HEK293T (cell line): ENCODE results near the gene PLD1.
A peak's percentile ranks its signal among the peaks of the same experiment; 100 is the strongest.

Experiments
- CTCF ChIA-PET: fragments of 350-600 bp; formaldehyde crosslinking; extraction: SDS; loops from one replicate; lab custom pipeline; 2021; ENCODE audit warnings: antibody characterized with exemption, inconsistent platforms; lab: Yijun Ruan, JAX
- POLR2A ChIA-PET: fragments of 350-600 bp; formaldehyde crosslinking; extraction: SDS; loops from one replicate; lab custom pipeline; 2020; ENCODE audit warnings: antibody characterized with exemption, inconsistent platforms; lab: Yijun Ruan, JAX
- DNase-seq: peaks from one replicate; pipeline ENCODE4 v3.0.0; 2012; ENCODE audit warnings: mixed read lengths; ENCODE audit errors: extremely low spot score
- ARNT ChIP-seq: fragments of 450-650 bp; IDR thresholded peaks from 2 replicates; pipeline ENCODE4 v1.6.1; 2017; ENCODE audit warnings: mild to moderate bottlenecking
- BHLHE40 ChIP-seq: fragments of 450-650 bp; IDR thresholded peaks from 2 replicates; pipeline ENCODE4 v1.6.1; 2016; ENCODE audit warnings: mild to moderate bottlenecking, moderate library complexity, borderline replicate concordance
- CTBP1 ChIP-seq: fragments of 450-650 bp; IDR thresholded peaks from 2 replicates; pipeline ENCODE4 v1.6.1; 2016; ENCODE audit warnings: borderline replicate concordance
- ELF4 ChIP-seq: fragments of 450-650 bp; IDR thresholded peaks from 2 replicates; pipeline ENCODE4 v1.6.1; 2017; ENCODE audit warnings: antibody characterized with exemption
- FOXA1 ChIP-seq: fragments of 450-650 bp; IDR thresholded peaks from 2 replicates; pipeline ENCODE4 v1.6.1; 2016; ENCODE audit warnings: mild to moderate bottlenecking
- FOXK2 ChIP-seq: fragments of 450-650 bp; IDR thresholded peaks from 2 replicates; pipeline ENCODE4 v1.6.1; 2016; ENCODE audit warnings: mild to moderate bottlenecking
- FOXM1 ChIP-seq: fragments of 450-650 bp; IDR thresholded peaks from 2 replicates; pipeline ENCODE4 v1.6.1; 2017; ENCODE audit warnings: mild to moderate bottlenecking, borderline replicate concordance
- HDGF ChIP-seq: fragments of 450-650 bp; IDR thresholded peaks from 2 replicates; pipeline ENCODE4 v1.6.1; 2017; ENCODE audit warnings: antibody characterized with exemption, borderline replicate concordance
- L3MBTL2 ChIP-seq: fragments of 450-650 bp; conservative IDR thresholded peaks from 2 replicates; pipeline ENCODE4 v1.6.1; 2016; ENCODE audit warnings: mild to moderate bottlenecking
- LEF1 ChIP-seq: fragments of 450-650 bp; IDR thresholded peaks from 2 replicates; pipeline ENCODE4 v1.6.1; 2017; ENCODE audit warnings: mild to moderate bottlenecking, borderline replicate concordance
- NFRKB ChIP-seq: fragments of 450-650 bp; IDR thresholded peaks from 2 replicates; pipeline ENCODE4 v1.6.1; 2016; ENCODE audit warnings: mild to moderate bottlenecking, moderate library complexity
- PKNOX1 ChIP-seq: fragments of 450-650 bp; IDR thresholded peaks from 2 replicates; pipeline ENCODE4 v1.6.1; 2016
- SP1 ChIP-seq: fragments of 450-650 bp; IDR thresholded peaks from 2 replicates; pipeline ENCODE4 v1.6.1; 2017
- SUZ12 ChIP-seq: fragments of 450-650 bp; IDR thresholded peaks from 2 replicates; pipeline ENCODE4 v1.6.1; 2016; ENCODE audit warnings: mild to moderate bottlenecking
- TARDBP ChIP-seq: fragments of 450-650 bp; IDR thresholded peaks from 2 replicates; pipeline ENCODE4 v1.6.1; 2016
- ZNF384 ChIP-seq: fragments of 450-650 bp; IDR thresholded peaks from 2 replicates; pipeline ENCODE4 v1.6.1; 2016

Gene PLD1

GRCh38 chr3:171804618-171805389 is 5.5 kb downstream of the PLD1 start:
- no peak for TF ChIP-seq ARNT
- no peak for TF ChIP-seq TARDBP
- TF ChIP-seq FOXA1, result no peak
- no peak for TF ChIP-seq FOXK2
- no peak for TF ChIP-seq ELF4
- TF ChIP-seq SUZ12, result no peak
- TF ChIP-seq ZNF384, result no peak
- ChIA-PET POLR2A (no interaction called here), CTCF (interaction anchor here (0.7 kb wide), 1 partner anchor 11 kb away, joined by 4 read pairs; no protein-coding TSS in a partner anchor)
- DNase-seq, result no peak

- ChIA-PET CTCF (no interaction called here), POLR2A (no interaction called here)
- no peak for TF ChIP-seq SUZ12
- TF ChIP-seq TARDBP, result no peak
- DNase-seq, result no peak
These were observed 7.2 kb downstream of the PLD1 start for GRCh38 chr3:171803044-171803443.

- ChIA-PET POLR2A (interaction anchor here (1.0 kb wide), 1 partner anchor 8 kb away, joined by 4 read pairs; the partner anchor contains the start of gene PLD1), CTCF (no interaction called here)
- TF ChIP-seq SP1 (no peak), ELF4 (no peak), LEF1 (no peak), SUZ12 (no peak), BHLHE40 (no peak), FOXA1 (no peak), TARDBP (no peak), ARNT (no peak), CTBP1 (no peak), HDGF (no peak), NFRKB (no peak), ZNF384 (no peak), FOXM1 (no peak), FOXK2 (no peak), PKNOX1 (no peak), L3MBTL2 (no peak)
- no peak for DNase-seq
These were observed 7.7 kb downstream of the PLD1 start for GRCh38 chr3:171802590-171802956.

GRCh38 chr3:171801738-171802589 is 8.3 kb downstream of the PLD1 start:
- TF ChIP-seq FOXK2 (no peak), ZNF384 (no peak), HDGF (no peak), FOXA1 (no peak), LEF1 (no peak), CTBP1 (no peak), PKNOX1 (peak; percentile 58), ARNT (no peak)
- DNase-seq, result no peak
- ChIA-PET POLR2A (interaction anchor here (1.0 kb wide), 1 partner anchor 8 kb away, joined by 4 read pairs; the partner anchor contains the start of gene PLD1), CTCF (no interaction called here)

- POLR2A ChIA-PET, result no interaction called here
- CTCF ChIA-PET, result no interaction called here
- no peak for DNase-seq
- TF ChIP-seq FOXM1 (no peak), PKNOX1 (no peak)
These were observed 10.8 kb downstream of the PLD1 start for GRCh38 chr3:171799501-171799900.

GRCh38 chr3:171797873-171798272 is 12.4 kb downstream of the PLD1 start:
- TF ChIP-seq PKNOX1 (no peak), L3MBTL2 (no peak), NFRKB (no peak), CTBP1 (no peak), FOXM1 (no peak), SP1 (no peak), HDGF (no peak), LEF1 (no peak)
- DNase-seq, result no peak
- ChIA-PET CTCF (interaction anchor here (0.7 kb wide), 1 partner anchor 1960 kb away, joined by 4 read pairs; no protein-coding TSS in a partner anchor), POLR2A (no interaction called here)
